ENCODE data around the gene GMDS. TPM values are rescaled to one million over a fixed set of nuclear protein-coding genes. Genes with fewer than 3 reads are reported as not detected.

Gene GMDS
- total RNA-seq, 4 donors from 2014 or later = 8.7 to 23.1 (median 18.4) TPM

DNA sequence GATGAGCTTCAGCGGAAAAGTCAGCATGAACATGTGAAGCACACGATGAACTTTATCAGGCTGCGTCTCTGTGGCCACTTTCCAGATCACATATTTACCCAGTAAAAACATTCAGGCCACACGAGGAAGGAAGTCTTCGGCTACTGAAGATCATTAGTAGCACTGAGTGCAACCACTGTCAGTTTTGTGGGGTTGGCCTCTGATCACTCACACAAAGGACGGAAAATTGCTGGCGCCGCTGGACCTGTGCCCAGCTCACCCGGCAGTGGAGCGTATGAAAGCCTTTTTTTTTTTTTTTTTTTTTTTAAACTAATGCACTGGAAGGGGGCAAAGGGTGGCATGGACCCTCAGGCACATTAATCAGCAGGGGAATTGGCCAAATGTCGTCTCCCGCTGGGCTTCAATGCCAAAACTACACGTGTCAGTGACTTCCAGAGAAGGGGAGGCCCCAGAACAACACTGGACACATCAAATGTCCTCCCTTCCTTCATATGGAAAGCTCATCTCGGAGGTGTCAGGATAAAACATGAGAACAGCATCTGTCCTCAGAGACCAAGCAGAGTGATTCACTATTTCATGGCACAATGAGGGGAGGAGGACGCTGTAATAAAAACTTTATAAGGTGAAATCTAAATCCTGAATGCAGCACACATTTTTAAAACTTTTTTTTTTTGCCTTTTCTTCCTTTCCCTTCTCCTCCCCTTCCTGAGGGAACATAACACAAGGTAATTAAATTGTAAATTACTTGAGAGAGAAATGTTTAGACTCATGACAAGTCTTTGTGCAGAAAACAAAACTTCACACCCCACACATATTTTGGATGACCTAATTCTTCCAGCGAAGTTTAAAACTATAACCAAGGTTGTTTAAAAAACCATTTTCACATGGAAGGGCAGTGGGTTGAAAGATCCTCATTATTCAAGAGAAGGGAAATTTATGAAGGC, 412.3 kb downstream of the GMDS start:
- DNase-seq (ENCODE audit: low spot score in 2 of 2) = peak in 1 of 2 donors; percentile 33
- no peak overlapping the region for H3K4me3 ChIP-seq (ENCODE audit: low read depth, poor library complexity, severe bottlenecking)
- WGBS, 2 donors = 33 to 34% methylated on average over 16 of the region's 16 CpGs
- TF ChIP-seq CTCF (IDR thresholded peaks at IDR 0.05) = no peak
- TF ChIP-seq POLR2A (IDR thresholded peaks at IDR 0.05) = no peak
- intact Hi-C loops (cut with DNase I; ENCODE audit: low total_unique reads) = no loop called here

DNA sequence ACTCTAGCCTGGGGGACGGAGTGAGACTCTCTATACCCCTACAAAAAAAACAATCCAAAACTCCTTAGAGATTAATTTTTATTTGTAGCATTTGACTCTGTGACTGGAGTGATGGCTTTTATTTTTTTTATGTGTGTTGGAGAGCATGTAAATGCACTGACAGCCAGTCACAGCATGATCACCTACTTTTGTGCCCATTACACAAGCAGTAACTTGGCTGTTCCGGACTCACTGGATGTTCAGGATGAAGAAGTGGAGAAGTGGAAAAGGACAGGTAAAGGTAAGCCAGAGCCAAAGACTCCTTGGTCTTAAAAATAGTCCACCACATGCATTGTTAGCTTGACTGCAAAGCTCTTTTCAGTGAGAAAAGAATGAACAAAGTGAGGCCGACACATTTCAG, 413.0 kb downstream of the GMDS start:
- H3K4me3 ChIP-seq (ENCODE audit: low read depth, poor library complexity, severe bottlenecking) = no peak overlapping the region
- 61 to 75% methylated on average over 3 of the region's 3 CpGs for WGBS, 2 donors

GRCh38 chr6:1827984-1828793, 417.2 kb downstream of the GMDS start:
- TF ChIP-seq POLR2A (IDR thresholded peaks at IDR 0.05) (no peak), CTCF (IDR thresholded peaks at IDR 0.05) (no peak)
- intact Hi-C loops (cut with DNase I; ENCODE audit: low total_unique reads) = no loop called here
- H3K4me3 ChIP-seq (ENCODE audit: low read depth, poor library complexity, severe bottlenecking) = no peak overlapping the region
- DNase-seq (ENCODE audit: low spot score in 2 of 2) = no peak
- WGBS, 2 donors = 39 to 92% methylated on average over 1 of the region's 1 CpG

More for the DNA sequence above, 413.0 kb downstream of the GMDS start:
- DNase-seq (ENCODE audit: low spot score in 2 of 2) = no peak
- TF ChIP-seq CTCF (IDR thresholded peaks at IDR 0.05) = no peak
- TF ChIP-seq POLR2A (IDR thresholded peaks at IDR 0.05) = no peak
- intact Hi-C loops (cut with DNase I; ENCODE audit: low total_unique reads) = no loop called here

DNA sequence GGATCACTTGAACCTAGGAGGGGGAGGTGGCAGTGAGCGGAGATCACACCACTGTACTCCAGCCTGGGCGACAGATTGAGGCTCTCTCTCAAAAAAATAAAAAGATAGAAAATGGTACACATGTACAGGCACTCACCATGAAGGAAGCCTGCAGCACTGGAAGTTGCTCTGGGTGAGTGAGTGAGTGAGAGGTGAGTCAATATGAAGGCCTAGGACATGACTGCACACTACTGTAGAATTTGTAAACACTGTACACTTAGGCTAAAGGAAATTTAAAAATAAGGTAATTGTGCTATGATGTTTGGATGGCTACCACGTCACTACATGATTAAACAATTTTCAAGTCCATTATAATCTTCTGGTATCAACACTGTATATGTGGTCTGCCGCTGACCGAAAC, 419.5 kb downstream of the GMDS start:
- H3K4me3 ChIP-seq (ENCODE audit: low read depth, poor library complexity, severe bottlenecking) = no peak overlapping the region
- TF ChIP-seq CTCF (IDR thresholded peaks at IDR 0.05) (no peak), POLR2A (IDR thresholded peaks at IDR 0.05) (no peak)
- intact Hi-C loops (cut with DNase I; ENCODE audit: low total_unique reads) = no loop called here
- no peak for DNase-seq (ENCODE audit: low spot score in 2 of 2)
- 90 to 96% methylated on average over 5 of the region's 5 CpGs for WGBS, 2 donors

- WGBS, 2 donors = 76 to 86% methylated on average over 1 of the region's 1 CpG
- no peak for DNase-seq (ENCODE audit: low spot score in 2 of 2)
- TF ChIP-seq CTCF (IDR thresholded peaks at IDR 0.05) (no peak), POLR2A (IDR thresholded peaks at IDR 0.05) (no peak)
- intact Hi-C loops (cut with DNase I; ENCODE audit: low total_unique reads) = no loop called here
- no peak overlapping the region for H3K4me3 ChIP-seq (ENCODE audit: low read depth, poor library complexity, severe bottlenecking)
These were observed 420.1 kb downstream of the GMDS start for GRCh38 chr6:1825277-1825676.
